ENCODE results near the gene MMP25.
"Not testable (repeated sequence)": the region's sequence is repeated elsewhere in the genome, so short reads cannot be mapped to it uniquely, and the experiment has no call there.

MMP25 gene

GRCh38 chr16:3065069-3065741 lies 18.8 kb downstream of the MMP25 start, which contains the start of gene IL32:
Gene IL32, plus strand, starts transcription at chr16:3065640. Its CDS starts 172 bp downstream, at chr16:3065812.
- FAIRE-seq (no peak), DNase-seq (ENCODE audit: insufficient read length, low spot score) (no peak)
- no peak for TF ChIP-seq CTCF (IDR thresholded peaks at IDR 0.05; ENCODE audit: insufficient read depth, missing control alignments)

GRCh38 chr16:3065742-3066439 lies 19.5 kb downstream of the MMP25 start:
- DNase-seq (ENCODE audit: insufficient read length, low spot score): no peak
- FAIRE-seq: no peak
- no peak for TF ChIP-seq CTCF (IDR thresholded peaks at IDR 0.05; ENCODE audit: insufficient read depth, missing control alignments)

- TF ChIP-seq CTCF (IDR thresholded peaks at IDR 0.05; ENCODE audit: insufficient read depth, missing control alignments): no peak
- DNase-seq (ENCODE audit: insufficient read length, low spot score): no peak
- no peak for FAIRE-seq
Observed at GRCh38 chr16:3066440-3066748, 20.0 kb downstream of the MMP25 start.

GRCh38 chr16:3068487-3068886 lies 22.1 kb downstream of the MMP25 start:
- no peak for FAIRE-seq
- DNase-seq (ENCODE audit: insufficient read length, low spot score): no peak
- no peak for TF ChIP-seq CTCF (IDR thresholded peaks at IDR 0.05; ENCODE audit: insufficient read depth, missing control alignments)

GRCh38 chr16:3069146-3069545 lies 22.8 kb downstream of the MMP25 start:
- DNase-seq (ENCODE audit: insufficient read length, low spot score); FAIRE-seq: not testable (repeated sequence)

- TF ChIP-seq CTCF (IDR thresholded peaks at IDR 0.05; ENCODE audit: insufficient read depth, missing control alignments): no peak
- DNase-seq (ENCODE audit: insufficient read length, low spot score): no peak
- FAIRE-seq: no peak
Observed at GRCh38 chr16:3070608-3071111, 24.3 kb downstream of the MMP25 start.

- no peak for TF ChIP-seq CTCF (IDR thresholded peaks at IDR 0.05; ENCODE audit: insufficient read depth, missing control alignments)
Observed at GRCh38 chr16:3071655-3072054, 25.3 kb downstream of the MMP25 start.

GRCh38 chr16:3072148-3072547 lies 25.8 kb downstream of the MMP25 start:
- FAIRE-seq; DNase-seq (ENCODE audit: insufficient read length, low spot score): not testable (repeated sequence)

More at GRCh38 chr16:3071655-3072054, 25.3 kb downstream of the MMP25 start:
- no peak for FAIRE-seq
- no peak for DNase-seq (ENCODE audit: insufficient read length, low spot score)

GRCh38 chr16:3072576-3073263 lies 26.4 kb downstream of the MMP25 start:
- FAIRE-seq; DNase-seq (ENCODE audit: insufficient read length, low spot score): not testable (repeated sequence)

Data from D721Med (cell line).